CD14-positive monocyte (primary cell): Measurements from ENCODE around the gene MACROD2. TPM values are rescaled to one million over a fixed set of nuclear protein-coding genes. Genes with fewer than 3 reads are reported as not detected.

Experiments
- DNase-seq, 3 donors: peaks; one replicate each; pipeline ENCODE4 v3.0.0-alpha.2; 2011 to 2022
- H2AFZ ChIP-seq: 2 replicates; pipeline ENCODE4 v1.6.0; 2012; ENCODE audit warnings: mild to moderate bottlenecking, low read depth, low read length, inconsistent platforms; ENCODE audit not compliant: insufficient read depth, poor library complexity, severe bottlenecking
- H3K27ac ChIP-seq, 2 donors: 1 replicate in 1 of 2; 2 replicates in 1 of 2; pipeline ENCODE4 v1.5.1; 2012 to 2013; ENCODE audit warnings: low read length in 2 of 2, control low read depth in 1 of 2, inconsistent platforms in 1 of 2, low read depth in 1 of 2, mild to moderate bottlenecking in 1 of 2
- H3K27me3 ChIP-seq, 2 donors: one replicate each; pipeline versions ENCODE4 v1.6.0 to v1.6.1; 2011 to 2013; ENCODE audit warnings: low read length in 2 of 2; ENCODE audit not compliant: control insufficient read depth in 2 of 2, insufficient read depth in 2 of 2
- H3K36me3 ChIP-seq, 2 donors: replicated peaks in 1 of 2; 1 replicate in 1 of 2; 2 replicates in 1 of 2; pipeline versions ENCODE4 v1.5.1 to v1.6.1; 2012 to 2013; ENCODE audit warnings: low read length in 2 of 2, control low read depth in 1 of 2, inconsistent platforms in 1 of 2, mild to moderate bottlenecking in 1 of 2; ENCODE audit not compliant: insufficient read depth in 2 of 2, control insufficient read depth in 1 of 2
- H3K4me1 ChIP-seq, 2 donors: 1 replicate in 1 of 2; 2 replicates in 1 of 2; pipeline versions ENCODE4 v1.5.1 to v1.6.1; 2012 to 2013; ENCODE audit warnings: low read length in 2 of 2, control low read depth in 1 of 2, inconsistent platforms in 1 of 2, mild to moderate bottlenecking in 1 of 2, moderate library complexity in 1 of 2; ENCODE audit not compliant: insufficient read depth in 2 of 2, control insufficient read depth in 1 of 2
- H3K4me2 ChIP-seq: replicated peaks from 2 replicates; pipeline ENCODE3; 2012; ENCODE audit warnings: low read length, moderate library complexity, mild to moderate bottlenecking; ENCODE audit not compliant: poor library complexity, severe bottlenecking; ENCODE audit errors: extremely low read depth
- H3K4me3 ChIP-seq, 3 experiments: fragments of 200-600 bp in 1 of 3; sonication (generic) in 1 of 3; replicated peaks in 1 of 3; 1 replicate in 2 of 3; 2 replicates in 1 of 3; pipeline ENCODE4 v1.5.1; 2011 to 2013; ENCODE audit warnings: low read length in 3 of 3, mild to moderate bottlenecking in 3 of 3, control low read depth in 2 of 3, low read depth in 2 of 3, inconsistent platforms in 1 of 3, moderate library complexity in 1 of 3
- H3K79me2 ChIP-seq: 2 replicates; pipeline ENCODE4 v1.6.0; 2012; ENCODE audit warnings: mild to moderate bottlenecking, control low read depth, inconsistent platforms, low read length, moderate library complexity; ENCODE audit not compliant: insufficient read depth
- H3K9ac ChIP-seq: 2 replicates; pipeline ENCODE4 v1.6.0; 2017; ENCODE audit warnings: low read length, mild to moderate bottlenecking; ENCODE audit not compliant: insufficient read depth, poor library complexity, severe bottlenecking
- H3K9me3 ChIP-seq, 2 donors: replicated peaks in 1 of 2; 1 replicate in 1 of 2; 2 replicates in 1 of 2; pipeline versions ENCODE4 v1.5.1 to v1.6.1; 2012 to 2013; ENCODE audit warnings: low read length in 2 of 2, control low read depth in 1 of 2; ENCODE audit not compliant: control insufficient read depth in 1 of 2, insufficient read depth in 1 of 2
- H4K20me1 ChIP-seq: 2 replicates; pipeline ENCODE4 v1.6.0; 2012; ENCODE audit warnings: mild to moderate bottlenecking, low read length, control low read depth, moderate library complexity; ENCODE audit not compliant: insufficient read depth
- H3K27ac Mint-ChIP-seq, 7 donors: one replicate each; pipeline ENCODE4 v1.8.0; 2020; ENCODE audit warnings: mild to moderate bottlenecking in 7 of 7, mixed read lengths in 7 of 7, moderate library complexity in 6 of 7, inconsistent platforms in 2 of 7
- H3K27me3 Mint-ChIP-seq, 3 donors: one replicate each; pipeline ENCODE4 v1.8.0; 2021 to 2022; ENCODE audit warnings: low read depth in 3 of 3, mild to moderate bottlenecking in 3 of 3, mixed read lengths in 3 of 3, moderate library complexity in 3 of 3, inconsistent platforms in 1 of 3
- H3K36me3 Mint-ChIP-seq, 2 donors: one replicate each; pipeline ENCODE4 v1.8.0; 2020; ENCODE audit warnings: mixed read lengths in 2 of 2, inconsistent platforms in 1 of 2, mild to moderate bottlenecking in 1 of 2
- H3K4me1 Mint-ChIP-seq: one replicate; pipeline ENCODE4 v1.8.0; 2020; ENCODE audit warnings: mild to moderate bottlenecking, mixed read lengths
- H3K4me3 Mint-ChIP-seq, 2 donors: one replicate each; pipeline ENCODE4 v1.8.0; 2020; ENCODE audit warnings: mild to moderate bottlenecking in 2 of 2, mixed read lengths in 2 of 2, moderate library complexity in 1 of 2
- H3K9me3 Mint-ChIP-seq, 7 donors: one replicate each; pipeline ENCODE4 v1.8.0; 2020 to 2022; ENCODE audit warnings: mixed read lengths in 7 of 7, mild to moderate bottlenecking in 6 of 7, moderate library complexity in 6 of 7, inconsistent platforms in 2 of 7
- CTCF ChIP-seq: fragments of 200-600 bp; IDR thresholded peaks from one replicate; pipeline ENCODE4 v1.8.0; 2022; ENCODE audit warnings: antibody characterized with exemption, mild to moderate bottlenecking
- WGBS: methylation state at CpG from one replicate; pipeline ENCODE4 v1.1.5; 2013; ENCODE audit warnings: missing lambda C conversion rate; ENCODE audit not compliant: insufficient coverage; 5-methylcytosine and 5-hydroxymethylcytosine counted together
- intact Hi-C, 2 donors: fragments of 100-400 bp; cut with micrococcal nuclease; formaldehyde crosslinking; loops; one replicate each; pipeline versions ENCODE4 v1.15.0 to v1.15.1; 2023
- polyA plus RNA-seq, 3 donors: library from polyadenylated mRNA; depleted of rRNA in 1 of 3; unstranded in 2 of 3; stranded (reverse) in 1 of 3; fragments of 300-500 nt in 2 of 3; fragments of >200 nt in 1 of 3; fragmentation: Illumina TruSeq in 2 of 3; gene quantifications; 1 replicate in 2 of 3; 2 replicates in 1 of 3; pipeline ENCODE4 v1.2.3, GENCODE V29; 2012 to 2021

MACROD2 gene
- polyA plus RNA-seq, 3 donors, result 0.23 TPM; not detected in 2

GRCh38 chr20:14219801-14220461 is 224.6 kb downstream of the MACROD2 start:
- no peaks in the 10 kb centered on the region for H4K20me1 ChIP-seq
- intact Hi-C loops, result no loop called here

GRCh38 chr20:14220986-14221385 is 225.7 kb downstream of the MACROD2 start:
- H3K27me3 ChIP-seq, result peaks cover 0 to under 1% of the 10 kb centered on the region in 2 donors
- no peak for TF ChIP-seq CTCF
- H3K4me3 ChIP-seq, result no peak overlapping the region
- H3K27ac ChIP-seq, result no peak overlapping the region
- no peaks in the 10 kb centered on the region for H3K79me2 ChIP-seq
- Mint-ChIP-seq H3K36me3 (no peaks in the 10 kb centered on the region), H3K9me3 (peaks cover 9 to 14% (median 10%) of the 10 kb centered on the region in 7 donors), H3K27ac (no peak overlapping the region), H3K4me1 (no peaks in the 10 kb centered on the region), H3K4me3 (no peak overlapping the region), H3K27me3 (peaks cover 2% of the 10 kb centered on the region in 3 donors)
- H3K9me3 ChIP-seq, result peaks cover 6 to 14% of the 10 kb centered on the region in 2 donors
- no peaks in the 10 kb centered on the region for H4K20me1 ChIP-seq
- no CpG with 5 or more reads among the region's 1 CpG for WGBS
- H3K36me3 ChIP-seq, result no peaks in the 10 kb centered on the region
- no peak overlapping the region for H2AFZ ChIP-seq
- intact Hi-C loops, result no loop called here
- H3K9ac ChIP-seq, result no peak overlapping the region
- no peak overlapping the region for H3K4me2 ChIP-seq
- H3K4me1 ChIP-seq, result no peaks in the 10 kb centered on the region
- DNase-seq, result no peak

More at GRCh38 chr20:14219801-14220461, 224.6 kb downstream of the MACROD2 start:
- Mint-ChIP-seq H3K27me3 (peaks cover 0 to 2% (median 0%) of the 10 kb centered on the region in 3 donors), H3K36me3 (no peaks in the 10 kb centered on the region), H3K9me3 (peaks cover 7 to 14% (median 9%) of the 10 kb centered on the region in 7 donors), H3K27ac (no peak overlapping the region), H3K4me3 (no peak overlapping the region), H3K4me1 (no peaks in the 10 kb centered on the region)
- Histone ChIP-seq H3K27me3 (no peaks in the 10 kb centered on the region), H3K79me2 (no peaks in the 10 kb centered on the region), H3K4me3 (no peak overlapping the region), H2AFZ (no peak overlapping the region), H3K4me2 (no peak overlapping the region), H3K27ac (no peak overlapping the region), H3K9ac (no peak overlapping the region), H3K9me3 (peaks cover 6 to 14% of the 10 kb centered on the region in 2 donors), H3K4me1 (no peaks in the 10 kb centered on the region), H3K36me3 (no peaks in the 10 kb centered on the region)
- DNase-seq, result no peak
- 83% methylated on average over 4 of the region's 4 CpGs for WGBS
- TF ChIP-seq CTCF, result no peak
